Left ventricle myocardium inferior (tissue), 1 donor: Measurements from ENCODE around the gene KHDC4. TPM values are rescaled to one million over a fixed set of nuclear protein-coding genes. Genes with fewer than 3 reads are reported as not detected.

Experiments used
- DNase-seq: peaks from one replicate; pipeline ENCODE4 v3.0.0-alpha.2; 2020
- H3K27ac ChIP-seq: fragments of 200-600 bp; replicated peaks from 2 replicates; pipeline ENCODE4 v1.8.0; 2021
- H3K27me3 ChIP-seq: fragments of 200-600 bp; 2 replicates; pipeline ENCODE4 v1.8.0; 2021; ENCODE audit warnings: low read depth
- H3K36me3 ChIP-seq: fragments of 200-600 bp; 2 replicates; pipeline ENCODE4 v1.8.0; 2021
- H3K4me1 ChIP-seq: fragments of 200-600 bp; 2 replicates; pipeline ENCODE4 v1.8.0; 2021
- H3K4me3 ChIP-seq: fragments of 200-600 bp; 2 replicates; pipeline ENCODE4 v1.8.0; 2021; ENCODE audit warnings: mild to moderate bottlenecking, moderate library complexity
- H3K9me3 ChIP-seq: fragments of 200-600 bp; replicated peaks from 2 replicates; pipeline ENCODE4 v1.8.0; 2021
- intact Hi-C: fragments of 100-400 bp; cut with micrococcal nuclease; formaldehyde crosslinking; loops from one replicate; pipeline ENCODE4 v1.11.0; 2022
- total RNA-seq: library from RNA; stranded (reverse); fragmentation: NEBNext Ultra II Directional; extraction: Animal tissue kit (Norgen Biotek cat#: 25700); gene quantifications from one replicate; pipeline ENCODE4 v1.2.1, GENCODE V29; 2021
- TF ChIP-seq, protein P1 (sequence below): fragments of 200-600 bp; IDR thresholded peaks from 2 replicates; pipeline ENCODE4 v1.8.0; 2021; ENCODE audit warnings: antibody characterized with exemption, mild to moderate bottlenecking, borderline replicate concordance
- donor health status: DM: no; HTN: yes; CAD: no; lungs with severe emphysema.

KHDC4 gene
- total RNA-seq, 1 donor from 2014 or later = 21.2 TPM

DNA sequence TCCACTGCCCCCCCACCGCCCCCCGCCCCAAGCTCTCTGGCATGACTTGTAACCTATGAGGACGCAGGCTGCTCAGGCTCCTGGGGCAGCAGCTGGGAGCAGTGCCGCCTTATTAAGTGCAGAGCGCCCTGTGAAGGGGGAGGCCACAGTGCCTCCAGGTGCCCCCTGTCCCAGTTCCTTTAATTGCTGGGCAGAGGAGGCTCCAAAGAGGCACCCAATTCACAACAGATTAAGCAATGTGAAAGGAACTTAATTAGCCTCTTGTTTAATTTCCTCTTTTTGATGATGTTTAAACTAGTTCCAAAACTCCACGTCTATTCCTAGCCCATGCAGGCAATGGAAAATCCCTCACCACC is 10.2 kb upstream of the KHDC4 start:
- intact Hi-C loops = no loop called here
- Histone ChIP-seq H3K27me3 (no peaks in the 10 kb centered on the region), H3K4me3 (no peak overlapping the region), H3K36me3 (peaks cover 32% of the 10 kb centered on the region), H3K4me1 (peaks cover 49% of the 10 kb centered on the region), H3K27ac (peak overlapping the region; percentile 14), H3K9me3 (no peaks in the 10 kb centered on the region)
- TF ChIP-seq, protein P1, sequence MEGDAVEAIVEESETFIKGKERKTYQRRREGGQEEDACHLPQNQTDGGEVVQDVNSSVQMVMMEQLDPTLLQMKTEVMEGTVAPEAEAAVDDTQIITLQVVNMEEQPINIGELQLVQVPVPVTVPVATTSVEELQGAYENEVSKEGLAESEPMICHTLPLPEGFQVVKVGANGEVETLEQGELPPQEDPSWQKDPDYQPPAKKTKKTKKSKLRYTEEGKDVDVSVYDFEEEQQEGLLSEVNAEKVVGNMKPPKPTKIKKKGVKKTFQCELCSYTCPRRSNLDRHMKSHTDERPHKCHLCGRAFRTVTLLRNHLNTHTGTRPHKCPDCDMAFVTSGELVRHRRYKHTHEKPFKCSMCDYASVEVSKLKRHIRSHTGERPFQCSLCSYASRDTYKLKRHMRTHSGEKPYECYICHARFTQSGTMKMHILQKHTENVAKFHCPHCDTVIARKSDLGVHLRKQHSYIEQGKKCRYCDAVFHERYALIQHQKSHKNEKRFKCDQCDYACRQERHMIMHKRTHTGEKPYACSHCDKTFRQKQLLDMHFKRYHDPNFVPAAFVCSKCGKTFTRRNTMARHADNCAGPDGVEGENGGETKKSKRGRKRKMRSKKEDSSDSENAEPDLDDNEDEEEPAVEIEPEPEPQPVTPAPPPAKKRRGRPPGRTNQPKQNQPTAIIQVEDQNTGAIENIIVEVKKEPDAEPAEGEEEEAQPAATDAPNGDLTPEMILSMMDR = no peak
- DNase-seq = no peak

DNA sequence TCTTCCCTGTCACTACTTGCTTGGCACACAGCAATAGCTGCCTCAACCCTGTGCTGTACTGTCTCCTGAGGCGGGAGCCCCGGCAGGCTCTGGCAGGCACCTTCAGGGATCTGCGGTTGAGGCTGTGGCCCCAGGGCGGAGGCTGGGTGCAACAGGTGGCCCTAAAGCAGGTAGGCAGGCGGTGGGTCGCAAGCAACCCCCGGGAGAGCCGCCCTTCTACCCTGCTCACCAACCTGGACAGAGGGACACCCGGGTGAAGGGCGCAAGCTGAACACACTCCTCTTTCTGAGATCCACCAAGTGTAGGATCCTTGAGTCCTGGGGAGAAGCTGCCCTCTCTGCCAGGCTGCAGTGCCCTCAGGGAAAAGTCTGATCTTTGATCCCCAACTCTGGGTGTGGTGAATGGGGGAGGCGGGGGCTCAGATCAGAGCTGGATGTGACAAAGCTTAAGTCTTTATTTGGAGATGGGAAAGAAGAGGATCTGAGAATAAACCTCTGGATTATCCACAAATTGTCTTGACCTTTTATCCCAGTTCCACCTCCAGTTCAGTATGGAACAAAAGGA is 8.4 kb upstream of the KHDC4 start:
- Histone ChIP-seq H3K27me3 (no peaks in the 10 kb centered on the region), H3K36me3 (peaks cover 15% of the 10 kb centered on the region), H3K4me1 (peaks cover 63% of the 10 kb centered on the region), H3K9me3 (no peaks in the 10 kb centered on the region), H3K27ac (peak overlapping the region; percentile 92), H3K4me3 (no peak overlapping the region)
- DNase-seq = no peak
- TF ChIP-seq, protein P1 = no peak
- intact Hi-C loops = no loop called here

DNA sequence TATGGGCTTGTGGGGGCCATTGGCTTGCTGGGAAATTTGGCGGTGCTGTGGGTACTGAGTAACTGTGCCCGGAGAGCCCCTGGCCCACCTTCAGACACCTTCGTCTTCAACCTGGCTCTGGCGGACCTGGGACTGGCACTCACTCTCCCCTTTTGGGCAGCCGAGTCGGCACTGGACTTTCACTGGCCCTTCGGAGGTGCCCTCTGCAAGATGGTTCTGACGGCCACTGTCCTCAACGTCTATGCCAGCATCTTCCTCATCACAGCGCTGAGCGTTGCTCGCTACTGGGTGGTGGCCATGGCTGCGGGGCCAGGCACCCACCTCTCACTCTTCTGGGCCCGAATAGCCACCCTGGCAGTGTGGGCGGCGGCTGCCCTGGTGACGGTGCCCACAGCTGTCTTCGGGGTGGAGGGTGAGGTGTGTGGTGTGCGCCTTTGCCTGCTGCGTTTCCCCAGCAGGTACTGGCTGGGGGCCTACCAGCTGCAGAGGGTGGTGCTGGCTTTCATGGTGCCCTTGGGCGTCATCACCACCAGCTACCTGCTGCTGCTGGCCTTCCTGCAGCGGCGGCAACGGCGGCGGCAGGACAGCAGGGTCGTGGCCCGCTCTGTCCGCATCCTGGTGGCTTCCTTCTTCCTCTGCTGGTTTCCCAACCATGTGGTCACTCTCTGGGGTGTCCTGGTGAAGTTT is 7.8 kb upstream of the KHDC4 start:
- no peaks in the 10 kb centered on the region for H3K27me3 ChIP-seq
- intact Hi-C loops = loop anchor here (2.0 kb wide), 1 partner anchor 47 kb away; no protein-coding TSS in a partner anchor
- TF ChIP-seq, protein P1 = no peak
- peak overlapping the region; percentile 26 for H3K4me3 ChIP-seq
- H3K36me3 ChIP-seq = peaks cover 8% of the 10 kb centered on the region
- H3K9me3 ChIP-seq = no peaks in the 10 kb centered on the region
- peak overlapping the region; percentile 92 for H3K27ac ChIP-seq
- no peak for DNase-seq
- H3K4me1 ChIP-seq = peaks cover 63% of the 10 kb centered on the region

DNA sequence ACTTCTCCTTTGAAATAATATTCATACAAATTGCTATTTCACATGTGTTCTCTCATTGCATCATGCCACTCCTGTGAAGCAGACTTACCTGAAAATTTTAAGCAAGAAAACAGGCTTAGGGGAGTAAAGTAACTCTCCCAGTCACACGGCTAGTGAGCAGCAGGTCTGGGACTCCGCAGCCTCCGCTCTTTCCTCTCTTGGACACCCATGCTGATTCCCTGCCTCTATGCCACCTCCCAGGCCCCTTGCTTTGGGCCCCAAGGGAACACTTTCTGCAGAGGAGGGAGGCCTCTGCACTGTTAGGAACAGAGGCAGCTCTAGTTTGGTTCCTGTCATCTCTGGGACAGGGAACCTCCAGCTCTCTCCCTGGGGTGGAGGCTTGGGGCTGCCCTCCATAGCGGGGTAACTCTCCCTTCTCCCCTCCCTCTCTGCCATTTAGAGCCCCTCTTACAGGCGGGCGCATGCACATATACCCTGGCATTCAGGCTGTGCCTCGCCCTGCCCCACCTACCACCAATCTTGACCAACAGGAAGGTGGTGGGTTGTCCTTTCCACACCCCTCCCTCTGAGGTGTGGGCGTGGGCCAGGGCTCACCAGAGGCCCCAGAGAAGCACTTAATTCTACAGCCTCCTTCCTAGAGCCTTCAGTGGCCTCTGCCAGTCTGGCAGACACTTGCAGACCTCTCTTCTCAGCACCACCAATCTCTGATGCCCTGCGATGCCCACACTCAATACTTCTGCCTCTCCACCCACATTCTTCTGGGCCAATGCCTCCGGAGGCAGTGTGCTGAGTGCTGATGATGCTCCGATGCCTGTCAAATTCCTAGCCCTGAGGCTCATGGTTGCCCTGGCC is 7.0 kb upstream of the KHDC4 start, which contains the start of gene RXFP4:
RXFP4 (plus strand) TSS at position 646 of the 852 bp plus-strand sequence; CDS start at position 718, 72 bp downstream.
- Histone ChIP-seq H3K4me3 (peak within 1 kb of the TSS; percentile 26), H3K9me3 (no peaks in the 10 kb centered on the region), H3K27ac (peak within 1 kb of the TSS; percentile 92), H3K27me3 (no peaks in the 10 kb centered on the region), H3K36me3 (peaks cover under 1% of the 10 kb centered on the region), H3K4me1 (peaks cover 63% of the 10 kb centered on the region)
- intact Hi-C loops = loop anchor here (2.0 kb wide), 1 partner anchor 48 kb away; no protein-coding TSS in a partner anchor
- no peak for DNase-seq
- TF ChIP-seq, protein P1 = no peak

DNA sequence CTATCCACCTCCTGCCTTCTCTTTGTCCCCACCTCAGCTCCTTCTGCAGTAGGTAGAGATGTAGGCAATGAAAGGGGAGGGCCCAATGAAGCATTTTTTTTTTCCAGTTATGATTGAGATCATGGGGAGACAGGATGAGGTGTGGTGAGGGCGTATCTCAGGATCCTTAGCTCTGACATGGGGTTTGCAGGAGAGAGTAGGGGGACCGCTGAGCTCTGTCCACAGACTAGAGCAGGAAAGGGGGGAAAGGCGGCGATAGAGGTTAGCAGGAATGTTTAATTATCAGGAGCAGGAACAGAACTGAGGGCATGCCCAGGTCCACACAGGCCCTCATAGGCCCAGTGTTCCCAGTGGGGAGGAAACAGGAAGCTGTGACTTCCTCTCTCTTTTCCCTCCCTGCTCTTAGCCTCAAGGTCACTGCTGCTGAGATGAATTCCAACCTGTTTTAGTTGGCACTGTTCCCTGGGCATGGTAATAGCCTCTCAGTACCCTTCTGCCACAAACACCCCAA is 6.3 kb upstream of the KHDC4 start:
- H3K27me3 ChIP-seq = no peaks in the 10 kb centered on the region
- H3K36me3 ChIP-seq = no peaks in the 10 kb centered on the region
- peak overlapping the region; percentile 92 for H3K27ac ChIP-seq
- H3K9me3 ChIP-seq = no peaks in the 10 kb centered on the region
- peak overlapping the region; percentile 26 for H3K4me3 ChIP-seq
- H3K4me1 ChIP-seq = peaks cover 63% of the 10 kb centered on the region
- TF ChIP-seq, protein P1 = no peak
- intact Hi-C loops = loop anchor here (2.0 kb wide), 1 partner anchor 48 kb away; no protein-coding TSS in a partner anchor
- no peak for DNase-seq
